GM23338 (cell line): ENCODE results near the gene AFTPH.

ENCODE experiments used
- CREB1 ChIP-seq: fragments of 250-450 bp; sonication (Bioruptor Pico); IDR thresholded peaks from 2 replicates; pipeline ENCODE4 v1.5.0; 2020; ENCODE audit warnings: low read depth, mild to moderate bottlenecking, moderate library complexity
- EZH2 ChIP-seq: fragments of 200-600 bp; sonication (generic); IDR thresholded peaks from one replicate; pipeline ENCODE4 v1.8.0; 2017; ENCODE audit warnings: antibody characterized with exemption, mild to moderate bottlenecking, low read depth; ENCODE audit not compliant: unreplicated experiment
- POLR2AphosphoS5 ChIP-seq: IDR thresholded peaks from 2 replicates; pipeline ENCODE4 v1.6.1; 2016; ENCODE audit warnings: antibody characterized with exemption, low read depth
- TF ChIP-seq, protein P1 (sequence below), 2 experiments: fragments of 200-600 bp in 1 of 2; sonication (generic) in 1 of 2; conservative IDR thresholded peaks; 2 replicates each; pipeline versions ENCODE4 v1.5.1 to v1.6.1; 2016 to 2017; ENCODE audit warnings: antibody characterized with exemption in 2 of 2, low read depth in 2 of 2, mild to moderate bottlenecking in 2 of 2, moderate library complexity in 1 of 2
- TF ChIP-seq, protein P2 (sequence below): IDR thresholded peaks from one replicate; pipeline ENCODE4 v1.6.1; 2018; ENCODE audit warnings: antibody characterized with exemption; ENCODE audit not compliant: unreplicated experiment

DNA sequence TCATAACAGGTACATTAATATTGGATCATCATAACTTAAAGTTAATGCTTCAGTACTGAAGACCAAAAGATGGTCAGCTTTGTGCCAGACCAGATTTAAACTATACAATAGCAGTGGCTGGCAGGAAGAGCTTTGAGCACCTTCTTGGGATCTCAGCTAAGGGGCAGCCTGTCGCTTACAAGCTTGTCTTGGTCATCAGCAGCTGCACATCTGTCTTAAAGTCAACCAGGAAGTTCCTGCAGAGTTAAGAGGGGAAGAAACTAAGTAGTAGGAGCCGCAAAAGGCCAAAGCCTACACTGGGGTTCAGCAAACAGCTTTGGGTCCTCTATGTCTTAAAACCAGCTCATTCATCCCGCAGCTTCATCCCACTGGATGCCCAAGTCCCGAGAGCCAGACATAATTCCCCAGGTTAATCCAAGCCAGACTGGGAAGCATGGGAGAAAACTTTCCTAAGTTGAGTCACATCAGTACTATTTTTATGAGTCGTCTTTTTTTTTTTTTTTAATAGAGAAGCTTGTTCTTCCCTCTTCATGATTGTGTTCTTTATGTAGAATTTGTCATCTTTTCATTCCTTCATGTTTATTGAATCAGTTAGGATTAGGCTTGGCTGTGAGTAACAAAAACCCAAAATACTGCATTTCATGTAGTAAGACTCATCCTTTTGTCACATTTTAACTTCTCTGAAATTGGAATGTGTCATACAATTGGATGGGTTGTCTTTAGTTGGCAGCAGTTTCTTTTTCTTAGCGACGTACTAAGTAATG, 70.3 kb downstream of the AFTPH start:
- TF ChIP-seq, protein P1, sequence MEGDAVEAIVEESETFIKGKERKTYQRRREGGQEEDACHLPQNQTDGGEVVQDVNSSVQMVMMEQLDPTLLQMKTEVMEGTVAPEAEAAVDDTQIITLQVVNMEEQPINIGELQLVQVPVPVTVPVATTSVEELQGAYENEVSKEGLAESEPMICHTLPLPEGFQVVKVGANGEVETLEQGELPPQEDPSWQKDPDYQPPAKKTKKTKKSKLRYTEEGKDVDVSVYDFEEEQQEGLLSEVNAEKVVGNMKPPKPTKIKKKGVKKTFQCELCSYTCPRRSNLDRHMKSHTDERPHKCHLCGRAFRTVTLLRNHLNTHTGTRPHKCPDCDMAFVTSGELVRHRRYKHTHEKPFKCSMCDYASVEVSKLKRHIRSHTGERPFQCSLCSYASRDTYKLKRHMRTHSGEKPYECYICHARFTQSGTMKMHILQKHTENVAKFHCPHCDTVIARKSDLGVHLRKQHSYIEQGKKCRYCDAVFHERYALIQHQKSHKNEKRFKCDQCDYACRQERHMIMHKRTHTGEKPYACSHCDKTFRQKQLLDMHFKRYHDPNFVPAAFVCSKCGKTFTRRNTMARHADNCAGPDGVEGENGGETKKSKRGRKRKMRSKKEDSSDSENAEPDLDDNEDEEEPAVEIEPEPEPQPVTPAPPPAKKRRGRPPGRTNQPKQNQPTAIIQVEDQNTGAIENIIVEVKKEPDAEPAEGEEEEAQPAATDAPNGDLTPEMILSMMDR (conservative IDR thresholded peaks at IDR 0.05; ENCODE audit: low read depth in 2 of 2), result no peak
- TF ChIP-seq CREB1 (CRISPR knock-in tag), result no peak
- no peak for TF ChIP-seq POLR2AphosphoS5
- no peak for TF ChIP-seq EZH2
- TF ChIP-seq, protein P2, sequence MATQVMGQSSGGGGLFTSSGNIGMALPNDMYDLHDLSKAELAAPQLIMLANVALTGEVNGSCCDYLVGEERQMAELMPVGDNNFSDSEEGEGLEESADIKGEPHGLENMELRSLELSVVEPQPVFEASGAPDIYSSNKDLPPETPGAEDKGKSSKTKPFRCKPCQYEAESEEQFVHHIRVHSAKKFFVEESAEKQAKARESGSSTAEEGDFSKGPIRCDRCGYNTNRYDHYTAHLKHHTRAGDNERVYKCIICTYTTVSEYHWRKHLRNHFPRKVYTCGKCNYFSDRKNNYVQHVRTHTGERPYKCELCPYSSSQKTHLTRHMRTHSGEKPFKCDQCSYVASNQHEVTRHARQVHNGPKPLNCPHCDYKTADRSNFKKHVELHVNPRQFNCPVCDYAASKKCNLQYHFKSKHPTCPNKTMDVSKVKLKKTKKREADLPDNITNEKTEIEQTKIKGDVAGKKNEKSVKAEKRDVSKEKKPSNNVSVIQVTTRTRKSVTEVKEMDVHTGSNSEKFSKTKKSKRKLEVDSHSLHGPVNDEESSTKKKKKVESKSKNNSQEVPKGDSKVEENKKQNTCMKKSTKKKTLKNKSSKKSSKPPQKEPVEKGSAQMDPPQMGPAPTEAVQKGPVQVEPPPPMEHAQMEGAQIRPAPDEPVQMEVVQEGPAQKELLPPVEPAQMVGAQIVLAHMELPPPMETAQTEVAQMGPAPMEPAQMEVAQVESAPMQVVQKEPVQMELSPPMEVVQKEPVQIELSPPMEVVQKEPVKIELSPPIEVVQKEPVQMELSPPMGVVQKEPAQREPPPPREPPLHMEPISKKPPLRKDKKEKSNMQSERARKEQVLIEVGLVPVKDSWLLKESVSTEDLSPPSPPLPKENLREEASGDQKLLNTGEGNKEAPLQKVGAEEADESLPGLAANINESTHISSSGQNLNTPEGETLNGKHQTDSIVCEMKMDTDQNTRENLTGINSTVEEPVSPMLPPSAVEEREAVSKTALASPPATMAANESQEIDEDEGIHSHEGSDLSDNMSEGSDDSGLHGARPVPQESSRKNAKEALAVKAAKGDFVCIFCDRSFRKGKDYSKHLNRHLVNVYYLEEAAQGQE, result no peak
